Measurements from ENCODE around the gene FGF12. TPM values are rescaled to one million over a fixed set of nuclear protein-coding genes. Genes with fewer than 3 reads are reported as not detected.

Gene FGF12
- total and polyA plus RNA-seq, 2 donors (not counting 1 experiment from before 2014, with no cell fraction given) = 0.03 TPM; not detected in 1

- Mint-ChIP-seq H3K27ac (no peak overlapping the region), H3K4me1 (no peaks in the 10 kb centered on the region), H3K27me3 (peaks cover 14% of the 10 kb centered on the region), H3K9me3 (ENCODE audit: insufficient read depth) (no peaks in the 10 kb centered on the region), H3K4me3 (no peak overlapping the region)
- Histone ChIP-seq H3K79me2 (ENCODE audit: control insufficient read depth, insufficient read depth, low read length) (no peaks in the 10 kb centered on the region), H3K9ac (ENCODE audit: low read length) (no peak overlapping the region), H3K4me3 (ENCODE audit: control extremely low read depth in 1 of 5, extremely low read depth in 1 of 5, insufficient read depth in 1 of 5, low read depth in 2 of 5, low read length in 4 of 5) (no peak overlapping the region), H3K27me3 (replicated peaks in 1 of 4; ENCODE audit: control extremely low read depth in 1 of 4, control insufficient read depth in 3 of 4, insufficient read depth in 4 of 4, low read length in 3 of 4) (no peaks in the 10 kb centered on the region), H4K20me1 (ENCODE audit: control insufficient read depth, insufficient read depth, low read length, poor library complexity, severe bottlenecking) (no peaks in the 10 kb centered on the region), H2AFZ (ENCODE audit: insufficient read depth, low read depth, low read length, poor library complexity, severe bottlenecking) (no peak overlapping the region), H3K4me2 (replicated peaks; ENCODE audit: low read depth, low read length, poor library complexity, severe bottlenecking) (no peak overlapping the region), H3K9me3 (ENCODE audit: control extremely low read depth in 1 of 3, control insufficient read depth in 2 of 3, insufficient read depth in 1 of 3, low read length in 2 of 3) (no peaks in the 10 kb centered on the region), H3K36me3 (replicated peaks in 1 of 2; ENCODE audit: control extremely low read depth in 1 of 2, control insufficient read depth in 1 of 2, extremely low read depth in 1 of 2, insufficient read depth in 2 of 2, low read length in 1 of 2) (no peaks in the 10 kb centered on the region), H3K27ac (ENCODE audit: low read length in 2 of 2) (no peak overlapping the region), H3K4me1 (ENCODE audit: control insufficient read depth in 2 of 2, insufficient read depth in 2 of 2, low read length in 2 of 2) (no peaks in the 10 kb centered on the region)
- ChIA-PET CTCF (no interaction called here), POLR2A (no interaction called here)
- DNase-seq (no peak), ATAC-seq (ENCODE audit: low read depth) (no peak)
- TF ChIP-seq CTCF (IDR thresholded peaks at IDR 0.05) (no peak), EZH2 (IDR thresholded peaks at IDR 0.05; ENCODE audit: borderline replicate concordance, insufficient read depth, low read depth, low read length, poor library complexity, severe bottlenecking) (no peak)
- intact Hi-C loops (cut with micrococcal nuclease) = no loop called here
These were observed 309.7 kb downstream of the FGF12 start for GRCh38 chr3:192417559-192418055.

DNA sequence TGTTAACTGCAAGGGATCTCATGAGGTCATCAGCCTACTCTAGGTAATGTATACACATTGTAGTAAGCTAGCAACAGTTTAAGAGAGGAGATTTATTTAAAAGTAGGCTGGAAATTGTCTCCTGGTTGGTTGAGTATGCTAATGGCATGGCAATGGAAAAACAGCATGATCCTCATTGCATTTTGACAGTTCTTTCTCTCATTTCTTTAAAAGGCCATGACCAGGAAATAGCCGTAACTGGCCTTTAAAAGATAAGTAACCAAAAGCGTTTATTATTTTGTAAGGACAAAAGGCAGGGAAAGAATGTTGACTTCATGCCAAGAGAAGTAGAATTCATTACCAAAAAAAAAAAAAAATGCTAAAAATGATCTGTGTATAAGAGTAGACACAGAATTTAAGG lies 310.3 kb downstream of the FGF12 start:
- Mint-ChIP-seq H3K9me3 (ENCODE audit: insufficient read depth) (no peaks in the 10 kb centered on the region), H3K27me3 (peaks cover 20% of the 10 kb centered on the region), H3K27ac (no peak overlapping the region), H3K4me1 (no peaks in the 10 kb centered on the region), H3K4me3 (no peak overlapping the region)
- Histone ChIP-seq H4K20me1 (ENCODE audit: control insufficient read depth, insufficient read depth, low read length, poor library complexity, severe bottlenecking) (no peaks in the 10 kb centered on the region), H3K4me1 (ENCODE audit: control insufficient read depth in 2 of 2, insufficient read depth in 2 of 2, low read length in 2 of 2) (no peaks in the 10 kb centered on the region), H2AFZ (ENCODE audit: insufficient read depth, low read depth, low read length, poor library complexity, severe bottlenecking) (no peak overlapping the region), H3K36me3 (replicated peaks in 1 of 2; ENCODE audit: control extremely low read depth in 1 of 2, control insufficient read depth in 1 of 2, extremely low read depth in 1 of 2, insufficient read depth in 2 of 2, low read length in 1 of 2) (no peaks in the 10 kb centered on the region), H3K27ac (ENCODE audit: low read length in 2 of 2) (no peak overlapping the region), H3K4me3 (ENCODE audit: control extremely low read depth in 1 of 5, extremely low read depth in 1 of 5, insufficient read depth in 1 of 5, low read depth in 2 of 5, low read length in 4 of 5) (no peak overlapping the region), H3K79me2 (ENCODE audit: control insufficient read depth, insufficient read depth, low read length) (no peaks in the 10 kb centered on the region), H3K9me3 (ENCODE audit: control extremely low read depth in 1 of 3, control insufficient read depth in 2 of 3, insufficient read depth in 1 of 3, low read length in 2 of 3) (no peaks in the 10 kb centered on the region), H3K9ac (ENCODE audit: low read length) (no peak overlapping the region), H3K27me3 (replicated peaks in 1 of 4; ENCODE audit: control extremely low read depth in 1 of 4, control insufficient read depth in 3 of 4, insufficient read depth in 4 of 4, low read length in 3 of 4) (no peaks in the 10 kb centered on the region), H3K4me2 (replicated peaks; ENCODE audit: low read depth, low read length, poor library complexity, severe bottlenecking) (no peak overlapping the region)
- ChIA-PET CTCF (no interaction called here), POLR2A (no interaction called here)
- no peak for ATAC-seq (ENCODE audit: low read depth)
- WGBS (ENCODE audit: insufficient coverage) = no CpG with 5 or more reads among the region's 2 CpGs
- intact Hi-C loops (cut with micrococcal nuclease) = no loop called here
- TF ChIP-seq CTCF (IDR thresholded peaks at IDR 0.05) = no peak
- TF ChIP-seq EZH2 (IDR thresholded peaks at IDR 0.05; ENCODE audit: borderline replicate concordance, insufficient read depth, low read depth, low read length, poor library complexity, severe bottlenecking) = no peak
- no peak for DNase-seq
